Tibial nerve (tissue), 3 donors: Measurements from ENCODE around the gene TK1.

Experiments
- POLR2A ChIP-seq, 2 donors: fragments of 450-650 bp; IDR thresholded peaks; one replicate each; pipeline ENCODE4 v1.6.1; 2017; ENCODE audit warnings: antibody characterized with exemption in 2 of 2, mild to moderate bottlenecking in 2 of 2, moderate library complexity in 2 of 2
- TF ChIP-seq, protein P1 (sequence below), 5 experiments: fragments of 200-600 bp in 3 of 5; fragments of 450-650 bp in 2 of 5; sonication (generic) in 3 of 5; IDR thresholded peaks; one replicate each; pipeline ENCODE4 v1.5.1; 2016 to 2019; ENCODE audit warnings: antibody characterized with exemption in 5 of 5, mild to moderate bottlenecking in 3 of 5, moderate library complexity in 2 of 5

GRCh38 chr17:78225088-78225865 is 38.4 kb upstream of the TK1 start:
- TF ChIP-seq POLR2A (IDR thresholded peaks at IDR 0.05): no peak
- TF ChIP-seq, protein P1, sequence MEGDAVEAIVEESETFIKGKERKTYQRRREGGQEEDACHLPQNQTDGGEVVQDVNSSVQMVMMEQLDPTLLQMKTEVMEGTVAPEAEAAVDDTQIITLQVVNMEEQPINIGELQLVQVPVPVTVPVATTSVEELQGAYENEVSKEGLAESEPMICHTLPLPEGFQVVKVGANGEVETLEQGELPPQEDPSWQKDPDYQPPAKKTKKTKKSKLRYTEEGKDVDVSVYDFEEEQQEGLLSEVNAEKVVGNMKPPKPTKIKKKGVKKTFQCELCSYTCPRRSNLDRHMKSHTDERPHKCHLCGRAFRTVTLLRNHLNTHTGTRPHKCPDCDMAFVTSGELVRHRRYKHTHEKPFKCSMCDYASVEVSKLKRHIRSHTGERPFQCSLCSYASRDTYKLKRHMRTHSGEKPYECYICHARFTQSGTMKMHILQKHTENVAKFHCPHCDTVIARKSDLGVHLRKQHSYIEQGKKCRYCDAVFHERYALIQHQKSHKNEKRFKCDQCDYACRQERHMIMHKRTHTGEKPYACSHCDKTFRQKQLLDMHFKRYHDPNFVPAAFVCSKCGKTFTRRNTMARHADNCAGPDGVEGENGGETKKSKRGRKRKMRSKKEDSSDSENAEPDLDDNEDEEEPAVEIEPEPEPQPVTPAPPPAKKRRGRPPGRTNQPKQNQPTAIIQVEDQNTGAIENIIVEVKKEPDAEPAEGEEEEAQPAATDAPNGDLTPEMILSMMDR (IDR thresholded peaks at IDR 0.05): no peak
